Natural killer cell (primary cell): ENCODE data around the gene ALDH1A3. TPM values are rescaled to one million over a fixed set of nuclear protein-coding genes. Genes with fewer than 3 reads are reported as not detected.

ENCODE experiments used
- ATAC-seq, 3 donors: fragments of 150-1000 bp in 2 of 3; fragments of 200-7000 bp in 1 of 3; cut with Tn5 transposase; 1 replicate in 1 of 3; 2 replicates in 2 of 3; pipeline ENCODE4 v1.10.0; 2021; ENCODE audit warnings: mild to moderate bottlenecking in 2 of 3, moderate library complexity in 2 of 3
- DNase-seq, 2 donors: peaks; one replicate each; pipeline versions ENCODE4 v3.0.0 to v3.0.0-alpha.2; 2013 to 2021; ENCODE audit warnings: mixed read lengths in 1 of 2
- H3K27ac ChIP-seq: one replicate; pipeline ENCODE4 v1.5.1; 2013; ENCODE audit warnings: mild to moderate bottlenecking, low read length
- H3K27me3 ChIP-seq: one replicate; pipeline ENCODE4 v1.6.1; 2013; ENCODE audit warnings: low read length; ENCODE audit not compliant: control insufficient read depth, insufficient read depth
- H3K36me3 ChIP-seq: one replicate; pipeline ENCODE4 v1.6.1; 2013; ENCODE audit warnings: low read length; ENCODE audit not compliant: control insufficient read depth, insufficient read depth
- H3K4me1 ChIP-seq: one replicate; pipeline ENCODE4 v1.6.1; 2013; ENCODE audit warnings: low read length; ENCODE audit not compliant: control insufficient read depth, insufficient read depth
- H3K4me3 ChIP-seq: one replicate; pipeline ENCODE4 v1.5.1; 2013; ENCODE audit warnings: low read length
- H3K9me3 ChIP-seq: one replicate; pipeline ENCODE4 v1.6.1; 2013; ENCODE audit warnings: low read length; ENCODE audit not compliant: control insufficient read depth, insufficient read depth
- H3K27ac Mint-ChIP-seq, 2 donors: one replicate each; pipeline ENCODE4 v1.8.0; 2022; ENCODE audit warnings: mild to moderate bottlenecking in 2 of 2, mixed read lengths in 2 of 2, moderate library complexity in 1 of 2
- H3K27me3 Mint-ChIP-seq, 2 donors: one replicate each; pipeline ENCODE4 v1.8.0; 2022; ENCODE audit warnings: low read depth in 2 of 2, mixed read lengths in 2 of 2
- H3K36me3 Mint-ChIP-seq: one replicate; pipeline ENCODE4 v1.8.0; 2022; ENCODE audit warnings: mixed read lengths
- H3K4me1 Mint-ChIP-seq, 2 donors: one replicate each; pipeline ENCODE4 v1.8.0; 2022; ENCODE audit warnings: mixed read lengths in 2 of 2
- H3K4me3 Mint-ChIP-seq: one replicate; pipeline ENCODE4 v1.8.0; 2022; ENCODE audit warnings: mild to moderate bottlenecking, moderate library complexity, mixed read lengths
- H3K9me3 Mint-ChIP-seq, 2 donors: one replicate each; pipeline ENCODE4 v1.8.0; 2022; ENCODE audit warnings: mixed read lengths in 2 of 2
- CTCF ChIP-seq: fragments of 200-600 bp; IDR thresholded peaks from one replicate; pipeline ENCODE4 v1.8.0; 2022; ENCODE audit warnings: antibody characterized with exemption
- WGBS: methylation state at CpG from one replicate; pipeline ENCODE4 v1.1.7; 2013; ENCODE audit warnings: missing lambda C conversion rate; ENCODE audit not compliant: insufficient coverage; 5-methylcytosine and 5-hydroxymethylcytosine counted together
- intact Hi-C: fragments of 100-400 bp; cut with micrococcal nuclease; formaldehyde crosslinking; loops from one replicate; pipeline ENCODE4 v1.14.2; 2022
- total RNA-seq, 4 donors: library from RNA; stranded (reverse); fragments of 120-200 nt in 1 of 4; gene quantifications; one replicate each; pipeline versions ENCODE4 v1.2.3 to v1.2.4, GENCODE V29; 2013 to 2022

Gene ALDH1A3
- total RNA-seq, 3 donors from 2014 or later (not counting 1 experiment from before 2014, with no cell fraction given) = not detected

GRCh38 chr15:100926258-100926657 lies 46.6 kb downstream of the ALDH1A3 start:
- ATAC-seq (no peak), DNase-seq (no peak)
- Histone ChIP-seq H3K27me3 (peaks cover 3% of the 10 kb centered on the region), H3K9me3 (no peaks in the 10 kb centered on the region), H3K27ac (no peak overlapping the region), H3K4me1 (peaks cover 5% of the 10 kb centered on the region), H3K4me3 (no peak overlapping the region), H3K36me3 (no peaks in the 10 kb centered on the region)
- no peak for TF ChIP-seq CTCF
- H3K27ac Mint-ChIP-seq = no peak overlapping the region
- H3K9me3 Mint-ChIP-seq = no peaks in the 10 kb centered on the region
- peaks cover 17 to 28% of the 10 kb centered on the region in 2 donors for H3K27me3 Mint-ChIP-seq
- WGBS = 86% methylated on average over 10 of the region's 11 CpGs
- H3K4me3 Mint-ChIP-seq = no peak overlapping the region
- peaks cover 0 to 7% of the 10 kb centered on the region in 2 donors for H3K4me1 Mint-ChIP-seq
- intact Hi-C loops = no loop called here
- no peaks in the 10 kb centered on the region for H3K36me3 Mint-ChIP-seq

GRCh38 chr15:100926971-100927756 lies 47.5 kb downstream of the ALDH1A3 start:
- Histone ChIP-seq H3K36me3 (no peaks in the 10 kb centered on the region), H3K27me3 (peaks cover 3% of the 10 kb centered on the region), H3K4me1 (peaks cover 9% of the 10 kb centered on the region), H3K9me3 (no peaks in the 10 kb centered on the region), H3K27ac (peak overlapping the region; percentile 54), H3K4me3 (no peak overlapping the region)
- DNase-seq (no peak), ATAC-seq (no peak)
- 70% methylated on average over 11 of the region's 11 CpGs for WGBS
- no peaks in the 10 kb centered on the region for H3K9me3 Mint-ChIP-seq
- no peak overlapping the region for H3K27ac Mint-ChIP-seq
- no peak for TF ChIP-seq CTCF
- H3K4me3 Mint-ChIP-seq = no peak overlapping the region
- peaks cover 10 to 19% of the 10 kb centered on the region in 2 donors for H3K27me3 Mint-ChIP-seq
- intact Hi-C loops = no loop called here
- H3K4me1 Mint-ChIP-seq = peaks cover 0 to 7% of the 10 kb centered on the region in 2 donors
- no peaks in the 10 kb centered on the region for H3K36me3 Mint-ChIP-seq

- Mint-ChIP-seq H3K4me1 (no peaks in the 10 kb centered on the region), H3K9me3 (no peaks in the 10 kb centered on the region), H3K36me3 (no peaks in the 10 kb centered on the region), H3K4me3 (no peak overlapping the region), H3K27me3 (peaks cover 4 to 10% of the 10 kb centered on the region in 2 donors), H3K27ac (no peak overlapping the region)
- ATAC-seq = no peak
- H3K27me3 ChIP-seq = no peaks in the 10 kb centered on the region
- no peak overlapping the region for H3K4me3 ChIP-seq
- H3K9me3 ChIP-seq = no peaks in the 10 kb centered on the region
- peaks cover 4% of the 10 kb centered on the region for H3K4me1 ChIP-seq
- no peak overlapping the region for H3K27ac ChIP-seq
- intact Hi-C loops = no loop called here
- no peak for DNase-seq
- no peak for TF ChIP-seq CTCF
- H3K36me3 ChIP-seq = no peaks in the 10 kb centered on the region
- WGBS = 88% methylated on average over 10 of the region's 13 CpGs
Observed at GRCh38 chr15:100928632-100929280, 49.1 kb downstream of the ALDH1A3 start.
